SK-N-MC (cell line): Measurements from ENCODE around the gene OXTR.

ENCODE experiments used
- DNase-seq: peaks from one replicate; pipeline ENCODE4 v3.0.0-alpha.2; 2011; ENCODE audit warnings: low read depth, low spot score
- H3K27ac ChIP-seq: fragments of 200-600 bp; sonication (generic); 2 replicates; pipeline ENCODE4 v1.5.1; 2016; ENCODE audit warnings: mixed run types
- H3K36me3 ChIP-seq: fragments of 200-600 bp; sonication (generic); 2 replicates; pipeline ENCODE4 v1.6.1; 2017; ENCODE audit warnings: antibody characterized with exemption, low read length, mixed read lengths; ENCODE audit not compliant: insufficient read depth
- H3K4me3 ChIP-seq: fragments of 200-600 bp; sonication (generic); 2 replicates; pipeline ENCODE4 v1.5.1; 2016
- H3K9ac ChIP-seq: fragments of 200-600 bp; sonication (generic); 2 replicates; pipeline ENCODE4 v1.8.0; 2017; ENCODE audit warnings: mixed run types, mixed read lengths; ENCODE audit not compliant: insufficient read length
- H3K9me3 ChIP-seq: fragments of 200-600 bp; sonication (generic); 2 replicates; pipeline ENCODE4 v1.6.1; 2017; ENCODE audit warnings: low read depth, mild to moderate bottlenecking, antibody characterized with exemption, low read length, moderate library complexity, mixed read lengths
- EZH2 ChIP-seq: fragments of 200-600 bp; sonication (generic); IDR thresholded peaks from one replicate; pipeline ENCODE4 v1.6.1; 2017; ENCODE audit warnings: antibody characterized with exemption
- FOXP2 ChIP-seq: optimal IDR thresholded peaks from 2 replicates; pipeline ENCODE3; 2011; ENCODE audit warnings: mild to moderate bottlenecking, moderate library complexity; ENCODE audit not compliant: insufficient read depth; ENCODE audit errors: extremely low read length, control extremely low read depth
- POLR2AphosphoS5 ChIP-seq: IDR thresholded peaks from 2 replicates; pipeline ENCODE4 v1.6.1; 2012; ENCODE audit warnings: mild to moderate bottlenecking, low read depth, low read length, borderline replicate concordance

Gene OXTR

DNA sequence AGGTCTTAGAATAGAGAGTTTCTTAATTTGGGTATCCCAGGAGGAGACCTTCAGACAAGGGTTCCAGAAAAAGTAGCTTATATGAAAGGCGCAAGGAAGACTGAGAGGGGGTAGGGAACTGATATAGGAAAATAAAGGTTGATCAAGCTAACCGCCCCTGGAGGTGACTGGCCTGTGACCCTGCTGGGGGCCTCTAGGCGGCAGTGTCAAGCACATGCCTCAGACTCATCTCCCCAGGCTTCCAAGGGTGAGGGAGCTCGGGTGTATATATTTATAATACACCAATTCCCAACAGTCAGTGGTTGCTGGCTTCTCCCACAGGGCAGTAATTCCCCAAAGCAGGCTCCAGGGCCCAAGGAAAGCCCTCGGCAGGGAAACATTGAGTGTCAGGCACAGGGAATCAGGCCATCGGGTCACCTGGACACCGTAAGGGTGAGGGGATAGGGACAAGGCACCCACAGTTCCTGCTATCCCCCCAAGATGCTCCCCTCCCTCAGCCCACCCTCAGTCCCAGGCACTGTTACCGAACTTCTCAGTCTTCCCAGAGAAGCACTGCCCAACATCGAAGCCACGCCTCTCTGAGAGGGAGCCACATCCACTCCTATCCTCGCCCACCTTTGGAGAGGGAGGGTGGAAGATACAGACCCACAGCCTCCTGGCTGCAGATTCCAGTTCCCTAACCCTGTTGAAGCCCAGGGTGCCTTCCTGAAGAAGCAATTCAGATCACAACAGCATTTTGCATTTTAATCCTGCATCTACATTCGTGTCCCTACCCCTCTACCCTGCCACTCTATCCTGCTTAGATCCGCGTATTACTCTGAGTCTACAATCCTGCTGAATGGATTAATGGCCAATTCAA, 55.3 kb downstream of the OXTR start:
- DNase-seq = no peak
- TF ChIP-seq FOXP2 (no peak), EZH2 (no peak), POLR2AphosphoS5 (no peak)

GRCh38 chr3:8712908-8713255, 56.5 kb downstream of the OXTR start:
- H3K9ac ChIP-seq = no peak overlapping the region
- DNase-seq = no peak
- TF ChIP-seq POLR2AphosphoS5 (no peak), FOXP2 (no peak), EZH2 (no peak)
- no peak overlapping the region for H3K27ac ChIP-seq
- no peaks in the 10 kb centered on the region for H3K36me3 ChIP-seq
- H3K9me3 ChIP-seq = no peaks in the 10 kb centered on the region
- H3K4me3 ChIP-seq = no peak overlapping the region

More for the DNA sequence above, 55.3 kb downstream of the OXTR start:
- Histone ChIP-seq H3K9me3 (no peaks in the 10 kb centered on the region), H3K36me3 (no peaks in the 10 kb centered on the region), H3K27ac (no peak overlapping the region), H3K4me3 (no peak overlapping the region), H3K9ac (no peak overlapping the region)

DNA sequence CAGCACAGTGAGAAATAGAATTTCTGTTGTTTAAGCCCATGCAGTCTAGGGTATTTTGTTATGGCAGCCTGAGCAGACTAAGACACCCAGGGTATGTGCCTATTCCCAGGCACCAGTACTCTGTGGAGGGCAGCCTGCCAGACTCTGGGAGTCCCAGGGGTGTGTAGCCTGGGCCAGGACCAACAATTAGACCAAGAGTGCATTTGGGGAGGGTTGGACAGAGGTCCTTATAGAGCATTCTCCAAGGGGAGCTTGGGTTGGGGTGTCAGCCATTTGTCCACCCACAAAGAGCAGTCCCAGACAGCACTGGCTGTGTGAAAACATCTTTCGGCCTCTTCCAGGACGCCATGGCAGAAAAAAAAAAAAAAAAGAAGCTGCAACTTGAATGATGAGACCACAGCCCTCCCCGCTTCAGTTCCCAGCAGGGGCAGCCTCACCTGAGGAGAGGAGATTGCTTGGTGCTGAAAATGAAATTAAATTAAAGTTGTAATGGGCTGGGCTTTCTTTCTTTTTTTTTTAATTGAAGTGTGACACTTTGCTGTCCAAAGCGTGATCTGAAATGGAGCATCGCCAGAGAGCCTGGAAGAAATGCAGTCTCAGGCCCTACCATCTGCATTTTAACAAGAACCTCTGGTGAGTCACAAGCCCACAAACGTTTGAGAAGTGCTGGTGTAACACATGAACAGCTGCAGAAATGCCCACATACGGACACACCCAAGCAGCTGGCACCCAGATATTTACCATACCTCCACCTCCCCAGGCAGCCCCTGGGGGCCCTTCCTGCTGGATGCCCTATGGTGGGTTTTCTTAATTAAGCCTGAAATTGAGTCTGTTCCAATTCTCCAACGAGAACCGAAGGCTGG, 57.1 kb downstream of the OXTR start:
- no peaks in the 10 kb centered on the region for H3K36me3 ChIP-seq
- TF ChIP-seq FOXP2 (no peak), EZH2 (no peak), POLR2AphosphoS5 (no peak)
- no peak overlapping the region for H3K4me3 ChIP-seq
- DNase-seq = no peak
- H3K27ac ChIP-seq = no peak overlapping the region
- H3K9me3 ChIP-seq = no peaks in the 10 kb centered on the region
- H3K9ac ChIP-seq = no peak overlapping the region

DNA sequence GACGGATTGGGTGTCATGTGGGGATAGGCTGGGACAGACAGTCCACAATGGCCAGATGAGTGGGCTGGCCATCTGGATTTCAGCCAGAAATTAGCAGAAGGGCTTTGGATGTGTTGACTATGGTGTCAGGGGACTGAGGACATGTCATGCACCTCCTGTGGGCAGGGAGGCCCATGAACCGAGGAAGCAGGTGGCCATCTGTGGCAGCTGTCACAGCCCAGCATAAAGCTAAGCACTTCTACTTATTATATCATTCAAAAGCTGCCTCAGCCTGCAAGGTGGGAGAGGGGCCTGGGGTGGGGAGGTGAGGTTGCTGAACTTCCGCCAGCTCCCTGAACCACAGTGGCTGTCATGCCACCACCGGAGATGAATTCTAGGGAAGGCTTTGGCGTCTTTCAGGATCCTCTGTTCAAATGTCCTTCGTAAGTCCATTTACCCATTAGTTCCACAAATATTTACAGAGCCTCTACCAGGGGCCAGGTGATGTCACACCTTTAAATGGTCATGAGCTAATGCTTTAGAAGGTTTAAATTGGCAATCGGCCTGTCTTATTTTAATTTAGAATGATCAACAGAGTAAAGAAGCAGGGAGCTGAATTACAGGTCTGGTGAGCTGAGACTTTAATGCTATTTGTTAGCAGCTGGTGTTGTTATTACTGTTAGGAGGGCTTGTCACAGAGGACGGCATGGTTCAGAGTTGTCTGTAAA, 59.5 kb downstream of the OXTR start:
- no peak overlapping the region for H3K9ac ChIP-seq
- DNase-seq = no peak
- H3K9me3 ChIP-seq = no peaks in the 10 kb centered on the region
- no peak overlapping the region for H3K4me3 ChIP-seq
- TF ChIP-seq EZH2 = no peak
- H3K27ac ChIP-seq = no peak overlapping the region
- no peaks in the 10 kb centered on the region for H3K36me3 ChIP-seq

GRCh38 chr3:8709287-8709686, 60.1 kb downstream of the OXTR start:
- DNase-seq = no peak

DNA sequence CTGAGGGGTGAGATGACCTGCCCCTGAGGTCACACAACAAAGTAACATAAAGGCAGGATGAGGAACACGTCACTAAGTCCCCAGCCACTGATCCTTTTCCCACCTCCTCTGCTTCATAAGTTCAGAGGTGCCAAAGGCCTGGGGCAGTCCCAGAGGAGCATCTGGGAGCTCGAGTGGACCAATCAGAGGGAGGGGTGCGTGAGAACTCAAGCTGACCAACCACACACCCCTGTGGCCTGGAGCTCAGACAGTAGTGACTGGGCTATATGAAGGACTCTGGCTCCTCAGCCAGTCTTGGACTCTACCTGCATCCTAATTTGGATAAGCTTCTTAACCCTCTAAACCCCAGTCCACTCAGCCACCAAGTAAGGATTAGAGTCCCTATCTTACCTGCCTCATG, 63.8 kb downstream of the OXTR start:
- no peak for DNase-seq
- Histone ChIP-seq H3K9me3 (no peaks in the 10 kb centered on the region), H3K9ac (no peak overlapping the region), H3K27ac (no peak overlapping the region), H3K36me3 (no peaks in the 10 kb centered on the region), H3K4me3 (no peak overlapping the region)
- TF ChIP-seq POLR2AphosphoS5 (no peak), FOXP2 (no peak), EZH2 (no peak)

More at GRCh38 chr3:8709287-8709686, 60.1 kb downstream of the OXTR start:
- Histone ChIP-seq H3K9me3 (no peaks in the 10 kb centered on the region), H3K27ac (no peak overlapping the region), H3K36me3 (no peaks in the 10 kb centered on the region), H3K4me3 (no peak overlapping the region), H3K9ac (no peak overlapping the region)
- TF ChIP-seq POLR2AphosphoS5 (no peak), EZH2 (no peak), FOXP2 (no peak)

DNA sequence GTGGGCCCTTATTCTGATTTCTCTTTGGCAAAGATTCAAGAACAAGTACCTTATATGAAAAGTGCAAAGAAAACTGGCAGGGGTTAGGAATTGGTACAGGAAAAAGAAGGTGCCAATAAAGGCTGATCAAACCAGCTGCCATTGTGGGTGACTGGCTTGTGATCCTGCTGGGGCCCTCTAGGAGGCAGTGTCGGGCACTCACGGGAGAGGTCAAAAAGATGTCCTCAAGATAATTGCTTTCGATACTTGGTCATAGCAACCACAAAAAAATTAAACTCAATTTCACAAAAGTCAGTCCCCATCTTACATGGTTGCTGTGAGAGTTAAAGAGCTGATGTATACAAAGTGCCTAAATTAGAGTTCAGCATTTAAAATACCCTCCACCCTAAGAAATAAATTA, 66.9 kb downstream of the OXTR start:
- no peaks in the 10 kb centered on the region for H3K9me3 ChIP-seq
- DNase-seq = no peak
- TF ChIP-seq EZH2 (no peak), FOXP2 (no peak), POLR2AphosphoS5 (no peak)
- no peaks in the 10 kb centered on the region for H3K36me3 ChIP-seq
- no peak overlapping the region for H3K9ac ChIP-seq
- H3K27ac ChIP-seq = no peak overlapping the region
- H3K4me3 ChIP-seq = no peak overlapping the region
